ENCODE results near the gene LRIG1.

LRIG1 gene

GRCh38 chr3:66401675-66402491, 98.9 kb downstream of the LRIG1 start:
- Histone ChIP-seq H3K36me3 (replicated peaks) (peaks cover 2% of the 10 kb centered on the region), H3K4me3 (ENCODE audit: low read depth, low read length) (no peak overlapping the region), H3K27ac (no peak overlapping the region), H3K27me3 (replicated peaks) (no peaks in the 10 kb centered on the region)
- in situ Hi-C loops (cut with HindIII; ENCODE audit: low pct_ligation_motif_present, low sequenced_read_pairs): no loop called here
- no peak for TF ChIP-seq CTCF (IDR thresholded peaks at IDR 0.05; ENCODE audit: low read depth, low read length, missing control alignments)
- DNase-seq: no peak

GRCh38 chr3:66401157-66401550, 99.7 kb downstream of the LRIG1 start:
- Histone ChIP-seq H3K4me3 (ENCODE audit: low read depth, low read length) (no peak overlapping the region), H3K27me3 (replicated peaks) (no peaks in the 10 kb centered on the region), H3K36me3 (replicated peaks) (peaks cover 10% of the 10 kb centered on the region), H3K27ac (no peak overlapping the region)
- no peak for DNase-seq
- in situ Hi-C loops (cut with HindIII; ENCODE audit: low pct_ligation_motif_present, low sequenced_read_pairs): no loop called here
- no peak for TF ChIP-seq CTCF (IDR thresholded peaks at IDR 0.05; ENCODE audit: low read depth, low read length, missing control alignments)

- peak; percentile 29 for TF ChIP-seq CTCF (IDR thresholded peaks at IDR 0.05; ENCODE audit: low read depth, low read length, missing control alignments)
- no peak for DNase-seq
- H3K36me3 ChIP-seq (replicated peaks): peaks cover 13% of the 10 kb centered on the region
Measured at GRCh38 chr3:66400411-66401156, 100.2 kb downstream of the LRIG1 start.

GRCh38 chr3:66399529-66400232, 101.1 kb downstream of the LRIG1 start:
- Histone ChIP-seq H3K36me3 (replicated peaks) (peaks cover 11% of the 10 kb centered on the region), H3K27me3 (replicated peaks) (no peaks in the 10 kb centered on the region), H3K27ac (no peak overlapping the region), H3K4me3 (ENCODE audit: low read depth, low read length) (no peak overlapping the region)
- TF ChIP-seq CTCF (IDR thresholded peaks at IDR 0.05; ENCODE audit: low read depth, low read length, missing control alignments): no peak
- in situ Hi-C loops (cut with HindIII; ENCODE audit: low pct_ligation_motif_present, low sequenced_read_pairs): no loop called here
- DNase-seq: no peak

More at GRCh38 chr3:66400411-66401156, 100.2 kb downstream of the LRIG1 start:
- Histone ChIP-seq H3K27ac (no peak overlapping the region), H3K4me3 (ENCODE audit: low read depth, low read length) (no peak overlapping the region), H3K27me3 (replicated peaks) (no peaks in the 10 kb centered on the region)
- in situ Hi-C loops (cut with HindIII; ENCODE audit: low pct_ligation_motif_present, low sequenced_read_pairs): no loop called here

- H3K36me3 ChIP-seq (replicated peaks): peaks cover 11% of the 10 kb centered on the region
Measured at GRCh38 chr3:66398228-66399025, 102.4 kb downstream of the LRIG1 start.

More at GRCh38 chr3:66398228-66399025, 102.4 kb downstream of the LRIG1 start:
- Histone ChIP-seq H3K27ac (no peak overlapping the region), H3K27me3 (replicated peaks) (no peaks in the 10 kb centered on the region), H3K4me3 (ENCODE audit: low read depth, low read length) (no peak overlapping the region)
- no peak for TF ChIP-seq CTCF (IDR thresholded peaks at IDR 0.05; ENCODE audit: low read depth, low read length, missing control alignments)
- in situ Hi-C loops (cut with HindIII; ENCODE audit: low pct_ligation_motif_present, low sequenced_read_pairs): no loop called here
- no peak for DNase-seq
